Ovary (tissue), 3 donors: Measurements from ENCODE around the gene BPIFB4.

Source experiments
- POLR2A ChIP-seq: fragments of 450-650 bp; IDR thresholded peaks from one replicate; pipeline ENCODE4 v1.6.1; 2017; ENCODE audit warnings: antibody characterized with exemption, mild to moderate bottlenecking, moderate library complexity
- TF ChIP-seq, protein P1 (sequence below), 3 donors: fragments of 450-650 bp in 2 of 3; fragments of 200-600 bp in 1 of 3; IDR thresholded peaks; one replicate each; pipeline versions ENCODE4 v1.5.1 to v1.8.0; 2016 to 2022; ENCODE audit warnings: antibody characterized with exemption in 3 of 3, mild to moderate bottlenecking in 1 of 3
- donor health status: DM: no; HTN: no; CAD: no.

- TF ChIP-seq POLR2A = no peak
- TF ChIP-seq, protein P1, sequence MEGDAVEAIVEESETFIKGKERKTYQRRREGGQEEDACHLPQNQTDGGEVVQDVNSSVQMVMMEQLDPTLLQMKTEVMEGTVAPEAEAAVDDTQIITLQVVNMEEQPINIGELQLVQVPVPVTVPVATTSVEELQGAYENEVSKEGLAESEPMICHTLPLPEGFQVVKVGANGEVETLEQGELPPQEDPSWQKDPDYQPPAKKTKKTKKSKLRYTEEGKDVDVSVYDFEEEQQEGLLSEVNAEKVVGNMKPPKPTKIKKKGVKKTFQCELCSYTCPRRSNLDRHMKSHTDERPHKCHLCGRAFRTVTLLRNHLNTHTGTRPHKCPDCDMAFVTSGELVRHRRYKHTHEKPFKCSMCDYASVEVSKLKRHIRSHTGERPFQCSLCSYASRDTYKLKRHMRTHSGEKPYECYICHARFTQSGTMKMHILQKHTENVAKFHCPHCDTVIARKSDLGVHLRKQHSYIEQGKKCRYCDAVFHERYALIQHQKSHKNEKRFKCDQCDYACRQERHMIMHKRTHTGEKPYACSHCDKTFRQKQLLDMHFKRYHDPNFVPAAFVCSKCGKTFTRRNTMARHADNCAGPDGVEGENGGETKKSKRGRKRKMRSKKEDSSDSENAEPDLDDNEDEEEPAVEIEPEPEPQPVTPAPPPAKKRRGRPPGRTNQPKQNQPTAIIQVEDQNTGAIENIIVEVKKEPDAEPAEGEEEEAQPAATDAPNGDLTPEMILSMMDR (IDR thresholded peaks at IDR 0.05) = no peak
Measured at GRCh38 chr20:33069673-33070072, 9.8 kb upstream of the BPIFB4 start.
